WTC11 (cell line): ENCODE results near the gene CYP46A1. TPM values are rescaled to one million over a fixed set of nuclear protein-coding genes. Genes with fewer than 3 reads are reported as not detected.
A peak's percentile ranks its signal among the peaks of the same experiment; 100 is the strongest.

Experiments used
- ATAC-seq: fragments of 200-7000 bp; cut with Tn5 transposase; 2 replicates; pipeline ENCODE4 v1.10.0; 2021; ENCODE audit warnings: mild to moderate bottlenecking, moderate library complexity
- CTCF ChIA-PET: fragments of 300-600 bp; sonication (Branson Sonifier 250); formaldehyde crosslinking; loops from one replicate; lab custom pipeline; 2021; ENCODE audit warnings: antibody characterized with exemption; lab: Charles Lee
- POLR2A ChIA-PET: fragments of 350-600 bp; sonication (Branson Sonifier 250); formaldehyde crosslinking; loops from one replicate; lab custom pipeline; 2021; ENCODE audit warnings: antibody characterized with exemption; lab: Charles Lee
- DNase-seq: peaks from one replicate; pipeline ENCODE4 v3.0.0; 2021; ENCODE audit warnings: low spot score
- H3K27ac Mint-ChIP-seq: 2 replicates; pipeline ENCODE4 v1.8.0; 2021; ENCODE audit warnings: mixed read lengths
- H3K27me3 Mint-ChIP-seq: 2 replicates; pipeline ENCODE4 v1.8.0; 2021; ENCODE audit warnings: low read depth, mild to moderate bottlenecking, moderate library complexity, mixed read lengths
- H3K36me3 Mint-ChIP-seq: 2 replicates; pipeline ENCODE4 v1.8.0; 2021; ENCODE audit warnings: mixed read lengths
- H3K4me1 Mint-ChIP-seq: 2 replicates; pipeline ENCODE4 v1.8.0; 2022; ENCODE audit warnings: mixed read lengths
- H3K4me3 Mint-ChIP-seq: 2 replicates; pipeline ENCODE4 v1.8.0; 2021; ENCODE audit warnings: mild to moderate bottlenecking, moderate library complexity, mixed read lengths
- H3K9me3 Mint-ChIP-seq: 2 replicates; pipeline ENCODE4 v1.8.0; 2021; ENCODE audit warnings: mixed read lengths
- IRF1 ChIP-seq: sonication (generic); formaldehyde crosslinking; IDR thresholded peaks from 2 replicates; pipeline ENCODE4 v1.8.0; 2023; ENCODE audit warnings: missing genetic modification reagents
- NR1H2 ChIP-seq: sonication (generic); formaldehyde crosslinking; IDR thresholded peaks from 2 replicates; pipeline ENCODE4 v1.9.0; 2021; ENCODE audit warnings: mild to moderate bottlenecking, moderate library complexity, missing genetic modification reagents
- NR2C2 ChIP-seq: sonication (generic); formaldehyde crosslinking; IDR thresholded peaks from 2 replicates; pipeline ENCODE4 v1.8.0; 2022; ENCODE audit warnings: mild to moderate bottlenecking, missing genetic modification reagents
- PRDM15 ChIP-seq: sonication (generic); formaldehyde crosslinking; IDR thresholded peaks from 2 replicates; pipeline ENCODE4 v1.8.0; 2022; ENCODE audit warnings: missing genetic modification reagents
- RORB ChIP-seq: fragments of 250-450 bp; sonication (Bioruptor Pico); IDR thresholded peaks from 2 replicates; pipeline ENCODE4 v1.9.0; 2021; ENCODE audit warnings: mild to moderate bottlenecking
- TEAD4 ChIP-seq: sonication (generic); formaldehyde crosslinking; IDR thresholded peaks from 2 replicates; pipeline ENCODE4 v1.8.0; 2022; ENCODE audit warnings: mild to moderate bottlenecking, missing genetic modification reagents
- ZBTB43 ChIP-seq: sonication (generic); formaldehyde crosslinking; IDR thresholded peaks from 2 replicates; pipeline ENCODE4 v1.8.1; 2023; ENCODE audit warnings: mild to moderate bottlenecking, missing genetic modification reagents
- ZNF281 ChIP-seq: sonication (generic); formaldehyde crosslinking; IDR thresholded peaks from 2 replicates; pipeline ENCODE4 v1.8.0; 2023; ENCODE audit warnings: mild to moderate bottlenecking, missing genetic modification reagents
- ZNF396 ChIP-seq: fragments of 250-450 bp; sonication (Bioruptor Pico); IDR thresholded peaks from 2 replicates; pipeline ENCODE4 v1.8.0; 2021; ENCODE audit warnings: mild to moderate bottlenecking, moderate library complexity, borderline replicate concordance
- ZNF425 ChIP-seq: fragments of 250-450 bp; sonication (Bioruptor Pico); conservative IDR thresholded peaks from 2 replicates; pipeline ENCODE4 v1.9.0; 2021; ENCODE audit warnings: mild to moderate bottlenecking
- total RNA-seq: library from RNA; stranded (reverse); gene quantifications from 3 replicates; pipeline ENCODE4 v1.2.3, GENCODE V29; 2021

Gene CYP46A1
- total RNA-seq, 1 experiment from 2014 or later, result 0.77 TPM

GRCh38 chr14:99672506-99673304, 11.4 kb upstream of the CYP46A1 start:
- H3K9me3 Mint-ChIP-seq, result peaks cover under 1% of the 10 kb centered on the region; the same call in 1 of the 2 replicates
- peaks cover 3% of the 10 kb centered on the region; the same call in 1 of the 2 replicates for H3K27me3 Mint-ChIP-seq
- DNase-seq, result no peak
- H3K4me1 Mint-ChIP-seq, result peaks cover 35% of the 10 kb centered on the region
- H3K27ac Mint-ChIP-seq, result peak overlapping the region; percentile 19; the same call in 1 of the 2 replicates
- no peak for TF ChIP-seq NR2C2 (CRISPR knock-in tag)
- no peak for TF ChIP-seq ZBTB43 (CRISPR knock-in tag)
- no peak for TF ChIP-seq NR1H2 (CRISPR knock-in tag)
- TF ChIP-seq TEAD4 (CRISPR knock-in tag), result no peak
- no peak for TF ChIP-seq IRF1
- TF ChIP-seq ZNF425 (CRISPR knock-in tag), result no peak
- no peak for TF ChIP-seq RORB (CRISPR knock-in tag)
- CTCF ChIA-PET, result interaction anchor here (0.5 to 2.8 kb wide), 2 partner anchors 11 to 371 kb away, joined by 3 to 12 read pairs; partner anchors contain the start of gene CYP46A1
- no peak overlapping the region for H3K4me3 Mint-ChIP-seq
- no peaks in the 10 kb centered on the region for H3K36me3 Mint-ChIP-seq
- POLR2A ChIA-PET, result no interaction called here
- peak; percentile 27 for ATAC-seq

GRCh38 chr14:99673305-99674063, 10.6 kb upstream of the CYP46A1 start:
- ChIA-PET POLR2A (no interaction called here), CTCF (interaction anchor here (2.8 kb wide), 1 partner anchor 11 kb away, joined by 12 read pairs; the partner anchor contains the start of gene CYP46A1)
- Mint-ChIP-seq H3K4me3 (no peak overlapping the region), H3K27ac (no peak overlapping the region), H3K36me3 (peaks cover 6% of the 10 kb centered on the region), H3K27me3 (peaks cover 3% of the 10 kb centered on the region; the same call in 1 of the 2 replicates), H3K4me1 (peaks cover 35% of the 10 kb centered on the region), H3K9me3 (peaks cover 8% of the 10 kb centered on the region)
- TF ChIP-seq PRDM15 (no peak), ZNF396 (CRISPR knock-in tag) (no peak), ZNF281 (no peak)
- DNase-seq, result no peak
- no peak for ATAC-seq
